OCI-LY7 (cell line): ENCODE data around the gene FBXL15.

Experiments
- EZH2phosphoT487 ChIP-seq: fragments of 200-600 bp; sonication (generic); IDR thresholded peaks from 2 replicates; pipeline ENCODE4 v1.6.1; 2018; ENCODE audit warnings: low read depth, borderline replicate concordance, mild to moderate bottlenecking, mixed run types, antibody characterized with exemption, low read length, moderate library complexity, mixed read lengths
- TF ChIP-seq, protein P1 (sequence below): fragments of 200-600 bp; sonication (generic); conservative IDR thresholded peaks from 2 replicates; pipeline ENCODE4 v1.5.1; 2014; ENCODE audit warnings: mild to moderate bottlenecking, antibody characterized with exemption, low read length, moderate library complexity, mixed read lengths

DNA sequence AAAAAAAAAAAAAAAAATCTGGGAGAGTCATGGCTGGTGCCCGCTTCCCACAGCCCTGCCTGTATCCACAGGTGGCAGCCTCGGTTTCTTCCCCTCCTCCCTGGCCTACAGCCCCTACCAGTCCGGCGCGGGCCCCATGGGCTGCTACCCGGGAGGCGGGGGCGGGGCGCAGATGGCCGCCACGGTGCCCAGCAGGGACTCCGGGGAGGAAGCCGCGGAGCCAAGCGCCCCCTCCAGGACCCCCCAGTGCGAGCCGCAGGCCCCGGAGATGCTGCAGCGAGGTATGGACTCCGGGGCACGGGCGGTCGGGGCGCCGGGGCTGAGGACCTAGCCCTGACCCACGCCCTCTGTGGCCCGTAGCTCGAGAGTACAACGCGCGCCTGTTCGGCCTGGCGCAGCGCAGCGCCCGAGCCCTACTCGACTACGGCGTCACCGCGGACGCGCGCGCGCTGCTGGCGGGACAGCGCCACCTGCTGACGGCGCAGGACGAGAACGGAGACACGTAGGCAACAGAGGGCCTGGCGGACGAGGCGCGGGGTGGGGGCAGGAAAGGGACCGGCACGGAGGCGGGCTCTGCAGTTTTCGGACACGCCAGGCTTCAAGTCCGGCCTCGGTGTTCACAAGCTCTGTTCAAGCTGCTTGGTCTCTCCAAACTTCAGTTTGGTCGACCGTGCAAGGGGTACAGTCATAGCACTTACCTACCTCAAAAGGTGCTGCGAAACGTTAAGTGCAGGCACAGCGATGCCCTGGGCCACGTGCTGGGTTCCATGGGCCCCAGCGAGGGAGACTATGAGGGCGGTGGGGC lies 21.2 kb upstream of the FBXL15 start:
- TF ChIP-seq, protein P1, sequence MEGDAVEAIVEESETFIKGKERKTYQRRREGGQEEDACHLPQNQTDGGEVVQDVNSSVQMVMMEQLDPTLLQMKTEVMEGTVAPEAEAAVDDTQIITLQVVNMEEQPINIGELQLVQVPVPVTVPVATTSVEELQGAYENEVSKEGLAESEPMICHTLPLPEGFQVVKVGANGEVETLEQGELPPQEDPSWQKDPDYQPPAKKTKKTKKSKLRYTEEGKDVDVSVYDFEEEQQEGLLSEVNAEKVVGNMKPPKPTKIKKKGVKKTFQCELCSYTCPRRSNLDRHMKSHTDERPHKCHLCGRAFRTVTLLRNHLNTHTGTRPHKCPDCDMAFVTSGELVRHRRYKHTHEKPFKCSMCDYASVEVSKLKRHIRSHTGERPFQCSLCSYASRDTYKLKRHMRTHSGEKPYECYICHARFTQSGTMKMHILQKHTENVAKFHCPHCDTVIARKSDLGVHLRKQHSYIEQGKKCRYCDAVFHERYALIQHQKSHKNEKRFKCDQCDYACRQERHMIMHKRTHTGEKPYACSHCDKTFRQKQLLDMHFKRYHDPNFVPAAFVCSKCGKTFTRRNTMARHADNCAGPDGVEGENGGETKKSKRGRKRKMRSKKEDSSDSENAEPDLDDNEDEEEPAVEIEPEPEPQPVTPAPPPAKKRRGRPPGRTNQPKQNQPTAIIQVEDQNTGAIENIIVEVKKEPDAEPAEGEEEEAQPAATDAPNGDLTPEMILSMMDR = peak; percentile 90
- no peak for TF ChIP-seq EZH2phosphoT487
